Measurements from ENCODE around the gene FRMD6.

The FRMD6 gene

GRCh38 chr14:51648296-51648695 lies 3.4 kb upstream of the FRMD6 start:
- Mint-ChIP-seq H3K36me3 (no peaks in the 10 kb centered on the region), H3K27me3 (peaks cover 3% of the 10 kb centered on the region), H3K27ac (no peak overlapping the region), H3K4me3 (no peak overlapping the region), H3K4me1 (ENCODE audit: low read depth) (peaks cover 11% of the 10 kb centered on the region), H3K9me3 (ENCODE audit: low read depth) (no peaks in the 10 kb centered on the region)

- no peaks in the 10 kb centered on the region for H3K36me3 Mint-ChIP-seq
- H3K4me1 Mint-ChIP-seq (ENCODE audit: low read depth): peaks cover 15% of the 10 kb centered on the region
- H3K27ac Mint-ChIP-seq: peak overlapping the region; percentile 30
- no peaks in the 10 kb centered on the region for H3K9me3 Mint-ChIP-seq (ENCODE audit: low read depth)
- peaks cover 11% of the 10 kb centered on the region for H3K27me3 Mint-ChIP-seq
- peak overlapping the region; percentile 76 for H3K4me3 Mint-ChIP-seq
Observed at GRCh38 chr14:51650716-51651387, 858 bp upstream of the FRMD6 start.

- Mint-ChIP-seq H3K9me3 (ENCODE audit: low read depth) (no peaks in the 10 kb centered on the region), H3K4me3 (peak overlapping the region; percentile 85), H3K27me3 (peaks cover 19% of the 10 kb centered on the region), H3K36me3 (no peaks in the 10 kb centered on the region), H3K27ac (no peak overlapping the region), H3K4me1 (ENCODE audit: low read depth) (peaks cover 15% of the 10 kb centered on the region)
Observed at GRCh38 chr14:51652168-51653078, 713 bp downstream of the FRMD6 start.

DNA sequence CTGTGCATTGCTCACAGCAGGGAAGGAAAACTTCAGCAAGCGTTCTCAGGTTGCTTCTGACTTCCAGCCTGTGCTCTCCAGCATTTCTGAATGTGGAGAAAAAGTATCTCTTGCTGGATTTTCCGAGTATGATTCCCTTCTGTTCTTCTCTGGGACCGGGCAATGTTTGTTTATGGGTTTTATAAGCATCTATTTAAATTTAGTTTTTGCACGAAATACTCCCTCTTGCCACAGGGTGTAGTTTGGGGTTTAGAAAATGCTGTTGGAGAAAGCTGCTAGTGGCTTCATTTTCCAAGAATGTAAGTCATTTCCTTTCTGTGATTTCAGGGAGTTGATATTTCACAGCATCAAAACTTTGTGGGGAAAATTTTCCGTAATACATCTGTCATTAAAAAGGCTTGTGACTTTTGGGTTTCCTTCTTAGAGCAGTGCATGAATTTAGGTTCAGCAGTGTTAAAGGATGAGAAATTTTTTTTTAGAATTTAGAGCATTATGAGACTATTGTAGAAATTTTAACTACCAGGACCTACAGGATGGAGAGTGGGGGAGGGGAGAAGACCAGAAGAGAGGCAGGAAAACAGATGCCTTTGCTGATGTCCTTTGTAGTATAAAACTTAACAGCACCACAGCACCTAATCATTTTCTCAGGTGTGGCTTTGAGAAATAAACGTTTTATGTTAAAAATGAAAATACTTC lies 1.5 kb downstream of the FRMD6 start:
- Mint-ChIP-seq H3K9me3 (ENCODE audit: low read depth) (no peaks in the 10 kb centered on the region), H3K27ac (no peak overlapping the region), H3K4me3 (peak overlapping the region; percentile 85), H3K4me1 (ENCODE audit: low read depth) (peaks cover 15% of the 10 kb centered on the region), H3K36me3 (no peaks in the 10 kb centered on the region), H3K27me3 (peaks cover 22% of the 10 kb centered on the region)

- H3K36me3 Mint-ChIP-seq: no peaks in the 10 kb centered on the region
- no peaks in the 10 kb centered on the region for H3K9me3 Mint-ChIP-seq (ENCODE audit: low read depth)
- H3K27me3 Mint-ChIP-seq: peaks cover 26% of the 10 kb centered on the region
- no peak overlapping the region for H3K27ac Mint-ChIP-seq
- peaks cover 15% of the 10 kb centered on the region for H3K4me1 Mint-ChIP-seq (ENCODE audit: low read depth)
- H3K4me3 Mint-ChIP-seq: peak overlapping the region; percentile 17
Observed at GRCh38 chr14:51653775-51654532, 2.2 kb downstream of the FRMD6 start.

DNA sequence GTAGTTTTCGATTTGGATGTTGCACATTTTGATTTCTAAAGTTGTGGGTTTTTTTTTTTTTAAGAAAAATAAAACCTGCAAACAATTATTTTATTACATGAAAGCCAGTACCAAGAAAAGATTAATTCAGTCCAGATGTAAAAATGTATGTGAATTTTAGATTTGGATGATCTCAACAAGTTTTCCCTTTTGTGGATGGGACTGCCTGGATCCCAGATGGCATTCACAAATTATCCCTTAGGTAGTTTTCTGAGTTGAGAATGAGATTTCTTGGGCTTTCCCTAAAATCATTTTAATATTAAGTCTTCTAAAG lies 2.8 kb downstream of the FRMD6 start:
- H3K9me3 Mint-ChIP-seq (ENCODE audit: low read depth): no peaks in the 10 kb centered on the region
- H3K4me1 Mint-ChIP-seq (ENCODE audit: low read depth): peaks cover 15% of the 10 kb centered on the region
- H3K27me3 Mint-ChIP-seq: peaks cover 26% of the 10 kb centered on the region
- H3K36me3 Mint-ChIP-seq: no peaks in the 10 kb centered on the region
- H3K27ac Mint-ChIP-seq: no peak overlapping the region
- no peak overlapping the region for H3K4me3 Mint-ChIP-seq

GRCh38 chr14:51657762-51658161 lies 6.1 kb downstream of the FRMD6 start:
- no peaks in the 10 kb centered on the region for H3K36me3 Mint-ChIP-seq
- no peaks in the 10 kb centered on the region for H3K9me3 Mint-ChIP-seq (ENCODE audit: low read depth)
- H3K27ac Mint-ChIP-seq: no peak overlapping the region
- peaks cover 28% of the 10 kb centered on the region for H3K27me3 Mint-ChIP-seq
- peaks cover 10% of the 10 kb centered on the region for H3K4me1 Mint-ChIP-seq (ENCODE audit: low read depth)
- no peak overlapping the region for H3K4me3 Mint-ChIP-seq

GRCh38 chr14:51658441-51659173 lies 6.9 kb downstream of the FRMD6 start:
- Mint-ChIP-seq H3K9me3 (ENCODE audit: low read depth) (no peaks in the 10 kb centered on the region), H3K27ac (no peak overlapping the region), H3K27me3 (peaks cover 23% of the 10 kb centered on the region), H3K4me3 (no peak overlapping the region), H3K36me3 (no peaks in the 10 kb centered on the region), H3K4me1 (ENCODE audit: low read depth) (peaks cover 2% of the 10 kb centered on the region)

DNA sequence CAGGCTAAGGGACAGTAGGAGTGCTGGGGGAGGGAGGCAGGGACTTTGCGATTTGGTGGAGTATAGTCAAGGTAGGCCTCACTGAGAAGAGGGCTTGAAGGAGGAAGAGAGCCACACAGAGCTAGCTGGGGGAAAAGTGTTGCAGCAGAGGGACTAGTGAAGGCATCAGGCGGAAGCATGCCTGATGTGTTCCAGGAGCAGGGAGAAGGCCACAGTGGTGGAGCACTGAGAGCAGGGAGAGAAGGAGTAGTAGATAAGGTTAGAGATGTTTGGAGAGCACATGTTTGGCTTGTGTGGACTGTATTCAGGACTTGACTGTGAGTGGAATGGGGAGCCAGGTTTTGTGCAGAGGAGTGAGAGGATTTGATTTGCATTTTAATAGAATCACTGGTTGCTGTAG lies 9.0 kb downstream of the FRMD6 start:
- Mint-ChIP-seq H3K27me3 (peaks cover 17% of the 10 kb centered on the region), H3K4me1 (ENCODE audit: low read depth) (no peaks in the 10 kb centered on the region), H3K27ac (no peak overlapping the region)

DNA sequence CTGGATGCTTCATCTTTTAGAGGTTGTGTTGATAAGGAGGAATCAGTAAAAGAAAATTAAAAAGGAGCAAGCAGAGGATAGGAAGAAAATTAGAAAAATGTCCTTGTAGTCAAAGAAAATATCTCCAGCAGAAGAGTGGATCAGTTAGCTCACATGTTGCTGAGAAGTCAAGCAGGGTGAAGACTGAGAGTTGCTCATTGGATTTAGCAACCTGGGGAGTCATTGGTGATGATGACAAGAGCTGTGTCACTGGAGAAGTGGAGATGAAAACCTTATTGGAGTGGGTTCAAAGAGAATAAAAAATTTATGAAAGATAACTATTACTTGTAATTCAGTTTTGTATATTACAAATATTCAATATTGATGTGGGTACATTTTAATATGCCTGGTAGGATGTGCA lies 9.8 kb downstream of the FRMD6 start:
- Mint-ChIP-seq H3K4me3 (no peak overlapping the region), H3K27me3 (peaks cover 14% of the 10 kb centered on the region), H3K9me3 (ENCODE audit: low read depth) (no peaks in the 10 kb centered on the region), H3K27ac (no peak overlapping the region), H3K4me1 (ENCODE audit: low read depth) (no peaks in the 10 kb centered on the region), H3K36me3 (no peaks in the 10 kb centered on the region)

More for the DNA sequence above, 9.0 kb downstream of the FRMD6 start:
- no peaks in the 10 kb centered on the region for H3K9me3 Mint-ChIP-seq (ENCODE audit: low read depth)
- no peak overlapping the region for H3K4me3 Mint-ChIP-seq
- H3K36me3 Mint-ChIP-seq: no peaks in the 10 kb centered on the region

DNA sequence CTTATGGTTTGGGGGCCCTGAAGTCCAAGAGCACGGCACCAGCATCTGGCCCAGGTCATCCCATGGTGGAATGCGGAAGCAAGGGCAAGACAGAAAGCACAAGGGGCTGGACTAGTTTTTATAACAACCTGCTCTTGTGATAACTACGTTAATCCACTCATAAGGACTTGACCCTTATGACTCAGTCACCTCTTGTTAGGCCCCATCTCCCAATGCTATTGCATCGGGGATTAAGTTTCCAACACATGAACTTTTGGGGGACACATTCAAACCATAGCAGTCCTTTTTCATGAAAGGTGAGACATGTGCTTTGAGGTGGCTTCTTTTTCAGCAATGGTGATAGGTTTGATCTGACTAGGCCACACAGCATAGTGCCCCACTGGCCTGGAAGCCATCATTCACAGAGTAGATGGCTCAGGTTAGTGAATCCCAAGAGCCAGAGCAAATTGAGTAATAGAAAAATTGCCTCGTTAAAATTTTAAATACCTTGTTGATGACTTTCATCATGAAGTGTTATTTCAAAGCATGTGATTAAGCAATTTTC lies 12.1 kb downstream of the FRMD6 start:
- H3K9me3 Mint-ChIP-seq (ENCODE audit: low read depth): no peaks in the 10 kb centered on the region
- H3K27me3 Mint-ChIP-seq: peaks cover 1% of the 10 kb centered on the region
- H3K4me1 Mint-ChIP-seq (ENCODE audit: low read depth): no peaks in the 10 kb centered on the region
- no peak overlapping the region for H3K27ac Mint-ChIP-seq
- H3K4me3 Mint-ChIP-seq: no peak overlapping the region
- H3K36me3 Mint-ChIP-seq: no peaks in the 10 kb centered on the region

GRCh38 chr14:51666070-51666469 lies 14.4 kb downstream of the FRMD6 start:
- no peak overlapping the region for H3K4me3 Mint-ChIP-seq
- H3K9me3 Mint-ChIP-seq (ENCODE audit: low read depth): no peaks in the 10 kb centered on the region
- H3K36me3 Mint-ChIP-seq: no peaks in the 10 kb centered on the region
- H3K27ac Mint-ChIP-seq: no peak overlapping the region
- no peaks in the 10 kb centered on the region for H3K4me1 Mint-ChIP-seq (ENCODE audit: low read depth)
- H3K27me3 Mint-ChIP-seq: peaks cover 2% of the 10 kb centered on the region

- H3K4me3 Mint-ChIP-seq: no peak overlapping the region
- no peaks in the 10 kb centered on the region for H3K4me1 Mint-ChIP-seq (ENCODE audit: low read depth)
- H3K36me3 Mint-ChIP-seq: no peaks in the 10 kb centered on the region
- H3K9me3 Mint-ChIP-seq (ENCODE audit: low read depth): no peaks in the 10 kb centered on the region
- H3K27me3 Mint-ChIP-seq: peaks cover 2% of the 10 kb centered on the region
- H3K27ac Mint-ChIP-seq: no peak overlapping the region
Observed at GRCh38 chr14:51666826-51667225, 15.1 kb downstream of the FRMD6 start.

- Mint-ChIP-seq H3K9me3 (ENCODE audit: low read depth) (no peaks in the 10 kb centered on the region), H3K27me3 (peaks cover 2% of the 10 kb centered on the region), H3K4me1 (ENCODE audit: low read depth) (no peaks in the 10 kb centered on the region), H3K36me3 (no peaks in the 10 kb centered on the region), H3K4me3 (no peak overlapping the region), H3K27ac (no peak overlapping the region)
Observed at GRCh38 chr14:51668870-51669269, 17.2 kb downstream of the FRMD6 start.
